Brain pericyte (primary cell): ENCODE data around the gene SLC35A3.
"Not testable (repeated sequence)": the region's sequence is repeated elsewhere in the genome, so short reads cannot be mapped to it uniquely, and the experiment has no call there.

Source experiments
- DNase-seq: peaks from one replicate; pipeline ENCODE4 v3.0.0-alpha.2; 2012; ENCODE audit warnings: low read depth, low spot score

Gene SLC35A3

GRCh38 chr1:99969729-99970621 lies at the start of gene SLC35A3:
Gene SLC35A3, plus strand, starts transcription at chr1:99969996. Its CDS starts 23,559 bp downstream, at chr1:99993555.
- no peak for DNase-seq

DNA sequence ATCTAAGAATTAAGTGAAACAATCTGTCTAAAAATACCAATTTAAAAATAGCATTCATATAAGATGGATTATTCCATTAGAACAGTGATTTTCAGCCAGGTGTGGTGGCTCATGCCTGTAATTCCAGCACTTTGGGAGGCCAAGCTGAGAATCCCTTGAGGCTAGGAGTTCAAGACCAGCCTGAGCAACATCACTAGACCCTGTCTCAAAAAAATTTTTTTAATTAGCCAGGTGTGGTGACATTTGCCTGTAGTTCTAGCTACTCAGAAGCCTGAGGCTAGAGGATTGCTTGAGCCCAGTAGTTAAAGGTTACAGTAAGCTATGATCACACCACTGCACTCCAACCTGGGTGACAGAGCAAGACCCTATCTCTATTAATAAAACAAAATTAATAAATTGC lies 35.0 kb upstream of the SLC35A3 start:
- DNase-seq: no peak

DNA sequence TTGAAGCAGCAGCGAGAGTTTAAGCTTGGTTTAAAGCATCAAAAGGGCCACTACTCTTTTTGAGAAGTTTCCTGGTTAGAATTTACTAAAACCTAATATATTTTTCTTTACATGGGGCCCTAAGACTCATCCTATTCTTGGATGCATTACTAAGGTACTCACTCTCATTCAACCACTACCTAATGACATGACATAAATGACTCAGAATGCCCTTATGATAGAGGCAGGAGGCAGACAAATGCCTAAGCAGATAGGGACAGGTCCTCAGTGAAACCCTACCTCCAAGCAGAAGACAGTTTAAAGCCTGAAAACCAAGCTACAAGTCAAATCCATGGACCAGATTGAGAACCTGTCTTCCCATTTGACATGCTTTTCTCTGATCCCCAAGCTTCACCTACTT lies 34.3 kb upstream of the SLC35A3 start:
- no peak for DNase-seq

GRCh38 chr1:99936071-99936470 lies 33.7 kb upstream of the SLC35A3 start:
- DNase-seq: no peak

- no peak for DNase-seq
Observed at GRCh38 chr1:99942723-99943122, 27.1 kb upstream of the SLC35A3 start.

DNA sequence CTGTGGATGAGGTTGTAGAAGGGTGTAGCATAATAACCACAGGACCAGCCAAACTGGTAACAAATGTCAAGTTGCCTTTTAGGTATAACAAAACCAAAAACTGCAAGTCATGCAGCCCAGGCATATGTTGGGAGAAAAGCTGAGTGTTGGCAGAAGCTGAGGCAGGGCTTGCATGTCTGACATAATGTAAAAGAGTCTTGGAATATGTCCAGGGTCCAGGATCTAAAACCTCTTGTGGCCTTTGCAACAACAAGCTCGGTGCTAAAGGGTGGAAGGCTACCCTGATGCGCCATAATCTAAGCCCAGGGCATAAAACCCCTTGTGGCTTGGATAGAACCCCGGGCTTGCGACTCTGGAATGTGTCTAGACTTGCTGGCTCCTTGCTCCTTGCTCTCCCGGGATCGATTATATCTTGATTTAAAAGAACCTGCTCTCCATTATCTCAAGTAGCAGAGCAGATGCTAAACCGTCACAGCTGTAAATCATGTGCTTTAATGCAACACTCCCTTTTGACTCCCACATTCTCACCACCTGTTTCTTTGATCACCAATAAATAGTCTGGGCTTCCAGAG lies 26.5 kb upstream of the SLC35A3 start:
- no peak for DNase-seq

GRCh38 chr1:99944192-99944591 lies 25.6 kb upstream of the SLC35A3 start:
- no peak for DNase-seq

DNA sequence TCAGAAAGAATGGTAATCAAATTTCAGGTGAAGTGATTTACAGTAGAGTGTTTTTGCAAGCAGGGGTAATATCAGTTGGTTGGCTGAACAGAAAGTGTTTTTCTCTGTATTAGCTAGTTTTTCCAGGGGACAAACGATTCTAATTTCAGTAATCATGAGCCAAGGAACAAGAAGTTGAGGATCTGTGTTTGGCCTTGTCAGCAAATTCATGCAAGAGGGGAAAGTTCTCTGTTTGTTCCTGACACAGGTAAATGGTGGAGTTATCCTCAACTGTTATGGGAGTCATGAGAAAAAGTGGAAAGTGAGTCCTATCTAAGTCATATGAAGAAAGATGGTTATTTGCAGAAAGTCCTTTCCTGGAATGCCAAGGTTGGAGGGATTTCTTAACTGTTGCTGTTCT lies 24.6 kb upstream of the SLC35A3 start:
- DNase-seq: no peak

- no peak for DNase-seq
Observed at GRCh38 chr1:99950486-99950885, 19.3 kb upstream of the SLC35A3 start.

DNA sequence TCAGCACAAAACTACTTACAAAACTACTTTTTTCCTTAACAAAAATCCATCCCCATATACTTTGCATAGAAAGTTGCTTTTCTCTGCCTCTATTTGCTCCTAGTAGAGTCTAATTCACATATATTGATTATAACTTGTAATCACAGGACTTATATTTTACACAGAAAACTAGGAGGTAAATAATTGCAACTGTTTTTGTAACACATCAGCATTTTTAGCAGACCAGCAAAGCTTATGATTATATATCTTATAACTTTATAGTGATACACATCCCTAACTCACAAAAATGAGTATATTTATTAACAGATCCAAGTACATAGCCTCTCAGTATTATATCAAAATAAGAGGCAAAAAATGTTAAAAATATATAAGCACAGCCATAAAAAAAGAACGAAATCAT lies 17.3 kb upstream of the SLC35A3 start:
- DNase-seq: no peak

DNA sequence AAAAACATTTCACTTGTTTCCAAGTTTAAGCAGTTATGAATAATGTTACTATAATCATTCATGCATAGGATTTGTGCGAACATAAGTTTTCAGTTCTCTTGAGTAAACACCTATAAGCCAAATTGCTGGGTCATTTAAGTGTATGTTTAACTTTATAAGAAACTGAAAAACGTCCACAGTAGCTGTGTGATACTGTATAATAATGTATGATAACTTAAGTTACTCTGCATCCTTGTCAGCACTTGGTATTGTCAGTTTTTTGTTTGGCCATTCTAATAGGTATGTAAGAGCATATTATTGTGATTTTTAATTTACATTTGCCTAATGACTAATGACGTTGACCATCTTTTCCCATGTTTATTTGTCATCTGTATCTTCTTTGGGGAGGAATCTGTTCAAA lies 14.4 kb upstream of the SLC35A3 start:
- no peak for DNase-seq

DNA sequence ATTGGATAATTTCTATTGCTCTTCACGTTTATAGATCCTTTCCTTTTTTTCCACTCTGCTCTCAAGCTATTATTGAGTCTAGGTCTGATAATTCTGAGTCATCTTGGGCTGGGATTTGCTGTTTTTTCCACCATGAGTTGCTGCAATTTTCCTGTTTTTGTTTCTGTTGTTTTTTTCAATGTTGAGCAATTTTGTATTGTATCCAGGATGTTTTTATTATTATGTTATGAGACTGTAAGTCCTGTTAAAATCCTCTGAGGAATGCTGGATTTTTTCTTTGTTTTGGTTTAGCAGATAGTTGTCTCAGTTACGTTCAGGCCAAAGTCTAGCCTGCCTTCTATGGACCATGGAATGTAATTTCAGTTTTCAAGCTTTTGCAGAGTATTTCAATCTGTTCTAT lies 13.0 kb upstream of the SLC35A3 start:
- no peak for DNase-seq

GRCh38 chr1:99957818-99958217 lies 12.0 kb upstream of the SLC35A3 start:
- DNase-seq: no peak

DNA sequence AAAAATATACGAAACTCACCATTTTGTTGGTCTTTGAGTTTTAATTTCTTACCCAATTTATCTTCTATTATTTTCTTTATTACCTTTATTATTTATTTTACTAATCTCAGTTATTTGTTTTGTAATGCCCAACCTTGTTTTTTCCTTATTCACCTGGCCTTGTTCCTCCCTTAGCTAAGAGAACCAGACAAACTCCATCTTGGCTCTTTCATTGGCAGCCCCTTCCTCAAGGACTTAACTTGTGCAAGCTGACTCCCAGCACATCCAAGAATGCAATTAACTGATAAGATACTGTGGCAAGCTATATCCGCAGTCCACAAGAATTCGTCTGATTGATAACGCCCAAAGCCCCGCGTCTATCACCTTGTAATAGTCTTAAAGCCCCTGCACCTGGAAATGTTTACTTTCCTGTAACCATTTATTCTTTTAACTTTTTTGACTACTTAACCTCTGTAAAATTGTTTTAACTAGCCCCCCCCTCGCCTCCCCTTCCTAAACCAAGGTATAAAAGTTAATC lies 10.5 kb upstream of the SLC35A3 start:
- DNase-seq: not testable (repeated sequence)

GRCh38 chr1:99960260-99960659 lies 9.5 kb upstream of the SLC35A3 start:
- not testable (repeated sequence) for DNase-seq

DNA sequence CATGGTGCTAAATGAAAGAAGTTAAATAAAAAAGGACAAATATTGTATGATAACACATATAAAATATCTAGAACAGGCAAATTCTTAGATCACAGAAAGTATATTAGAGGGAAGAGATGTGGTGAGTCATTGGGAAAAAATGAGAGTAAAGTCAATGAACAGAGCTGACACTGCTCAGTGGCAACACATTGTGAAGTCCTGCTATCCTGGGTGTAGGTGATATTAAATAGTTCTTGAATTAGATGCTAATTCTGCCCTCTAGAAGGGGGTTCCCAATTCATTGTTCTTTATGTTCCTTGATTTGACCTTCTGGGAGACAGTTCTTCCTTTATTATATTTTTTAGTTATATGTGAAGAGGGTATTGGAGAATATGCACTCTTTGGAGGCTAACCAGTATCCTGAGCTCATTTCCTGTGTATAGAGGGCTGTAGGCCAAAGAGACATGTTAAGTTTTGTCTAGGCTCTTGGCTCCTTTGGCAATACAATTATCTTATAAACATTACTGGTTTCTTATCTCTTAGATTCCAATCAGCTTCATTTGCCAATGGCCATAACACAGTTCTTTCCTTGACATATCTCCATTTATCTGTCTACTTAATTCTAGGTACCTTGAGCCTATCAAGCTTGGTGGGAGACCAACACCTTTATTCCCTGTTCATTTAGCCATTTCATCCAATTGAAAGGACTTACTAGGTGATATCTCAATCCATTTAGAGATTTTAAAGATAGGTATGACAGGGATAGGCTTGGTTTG lies 6.6 kb upstream of the SLC35A3 start:
- DNase-seq: no peak

GRCh38 chr1:99964806-99965205 lies 5.0 kb upstream of the SLC35A3 start:
- no peak for DNase-seq

GRCh38 chr1:99965646-99966375 lies 4.0 kb upstream of the SLC35A3 start:
- no peak for DNase-seq

DNA sequence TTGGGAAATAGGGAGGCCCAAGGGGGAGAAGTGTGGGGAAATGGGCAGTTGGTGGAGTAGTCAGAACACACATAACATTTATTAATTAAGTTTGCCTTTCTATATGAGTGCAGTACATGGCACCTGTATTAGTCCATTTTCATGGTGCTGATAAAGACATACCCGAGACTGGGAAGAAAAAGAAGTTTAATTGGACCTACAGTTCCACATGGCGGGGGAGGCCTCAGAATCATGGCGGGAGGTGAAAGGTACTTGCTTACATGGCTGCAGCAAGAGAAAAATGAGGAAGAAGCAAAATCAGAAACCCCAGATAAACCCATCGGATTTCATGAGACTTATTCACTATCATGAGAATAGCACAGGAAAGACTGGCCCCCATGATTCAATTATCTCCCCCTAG lies 1.6 kb upstream of the SLC35A3 start:
- no peak for DNase-seq

DNA sequence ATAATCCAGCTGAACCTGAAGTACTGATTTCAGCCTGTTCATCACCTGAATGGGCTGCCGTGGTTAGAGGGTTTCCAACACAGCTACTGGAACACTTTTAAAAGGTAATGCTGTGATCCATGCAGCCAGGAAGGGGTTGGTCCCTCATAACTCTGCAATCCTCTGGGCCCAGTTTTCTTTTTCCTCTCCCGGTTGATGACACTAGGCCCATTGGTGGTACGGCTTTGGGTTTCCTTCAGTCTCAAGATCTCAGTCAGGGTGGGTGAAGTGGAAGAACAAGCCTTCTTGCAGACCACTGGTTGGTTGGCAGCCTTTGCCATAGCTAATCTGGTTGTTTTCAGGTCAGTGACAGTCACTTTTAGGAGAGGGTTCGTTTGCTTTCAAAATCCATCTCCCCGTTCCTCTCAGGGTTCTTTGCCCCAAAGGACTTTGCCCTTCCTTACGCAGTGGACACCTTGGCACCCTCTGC lies 502 bp upstream of the SLC35A3 start:
- DNase-seq: no peak

DNA sequence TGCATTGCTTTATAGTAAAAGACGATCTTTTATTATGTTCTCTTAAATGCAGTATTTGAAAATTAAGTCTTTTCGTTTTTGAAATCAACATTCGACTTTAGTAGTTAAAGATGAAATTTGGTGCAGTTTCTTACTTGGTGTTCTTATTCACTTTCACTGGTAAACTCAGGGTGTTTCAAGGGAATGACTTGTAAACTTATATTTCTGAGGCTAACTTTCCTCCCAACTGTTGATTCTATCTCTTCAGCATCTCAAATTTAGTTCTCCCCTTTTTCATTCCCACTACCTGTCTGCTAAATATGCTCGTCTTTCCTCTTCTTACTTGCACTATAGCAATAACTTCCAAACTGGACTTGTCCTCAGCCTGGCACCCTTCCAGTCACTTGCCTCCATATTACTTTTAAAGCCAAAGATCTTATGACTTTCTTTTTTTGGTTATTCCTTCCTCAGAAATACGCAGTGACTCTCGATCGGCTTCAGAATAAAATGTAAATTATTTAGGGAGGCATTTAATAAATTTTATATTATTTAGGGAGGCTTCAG lies 988 bp downstream of the SLC35A3 start:
- DNase-seq: no peak
